ENCODE measurements around the gene PHF21A. TPM values are rescaled to one million over a fixed set of nuclear protein-coding genes. Genes with fewer than 3 reads are reported as not detected.
"Not testable (repeated sequence)": the region's sequence is repeated elsewhere in the genome, so short reads cannot be mapped to it uniquely, and the experiment has no call there.

PHF21A gene
- total RNA-seq, 3 donors from 2014 or later = 13.4 to 20.3 (median 17.6) TPM

GRCh38 chr11:45906965-45907611, 214.2 kb downstream of the PHF21A start, which contains the start of gene FREY1:
Gene FREY1, minus strand, starts transcription at chr11:45907271. Its CDS starts 26 bp downstream, at chr11:45907245.
- no peaks in the 10 kb centered on the region for H3K9me3 Mint-ChIP-seq
- DNase-seq (no peak), ATAC-seq (no peak)
- peaks cover 9% of the 10 kb centered on the region for H3K4me1 Mint-ChIP-seq (ENCODE audit: low read depth)
- H3K27me3 Mint-ChIP-seq (ENCODE audit: low read depth) = no peaks in the 10 kb centered on the region
- H3K36me3 Mint-ChIP-seq (ENCODE audit: insufficient read depth) = peaks cover 9% of the 10 kb centered on the region
- H3K4me3 Mint-ChIP-seq = no peak within 1 kb of the TSS

- Mint-ChIP-seq H3K36me3 (ENCODE audit: insufficient read depth) (peaks cover 6% of the 10 kb centered on the region), H3K4me1 (ENCODE audit: low read depth) (peaks cover 9% of the 10 kb centered on the region), H3K4me3 (no peak overlapping the region), H3K27me3 (ENCODE audit: low read depth) (no peaks in the 10 kb centered on the region), H3K9me3 (no peaks in the 10 kb centered on the region)
- DNase-seq (no peak), ATAC-seq (peak in 1 of 2 donors; percentile 6)
Observed at GRCh38 chr11:45906096-45906682, 215.1 kb downstream of the PHF21A start.

- H3K27me3 Mint-ChIP-seq (ENCODE audit: low read depth); H3K4me1 Mint-ChIP-seq (ENCODE audit: low read depth); H3K9me3 Mint-ChIP-seq; DNase-seq; ATAC-seq; H3K36me3 Mint-ChIP-seq (ENCODE audit: insufficient read depth); H3K4me3 Mint-ChIP-seq: not testable (repeated sequence)
Observed at GRCh38 chr11:45905576-45905975, 215.7 kb downstream of the PHF21A start.

- H3K36me3 Mint-ChIP-seq (ENCODE audit: insufficient read depth) = no peaks in the 10 kb centered on the region
- H3K27me3 Mint-ChIP-seq (ENCODE audit: low read depth) = peaks cover 4% of the 10 kb centered on the region
- peaks cover 9% of the 10 kb centered on the region for H3K4me1 Mint-ChIP-seq (ENCODE audit: low read depth)
Observed at GRCh38 chr11:45905095-45905494, 216.2 kb downstream of the PHF21A start.

GRCh38 chr11:45904309-45904915, 216.8 kb downstream of the PHF21A start:
- DNase-seq (no peak), ATAC-seq (no peak)
- Mint-ChIP-seq H3K27me3 (ENCODE audit: low read depth) (peaks cover 6% of the 10 kb centered on the region), H3K4me3 (no peak overlapping the region), H3K9me3 (no peaks in the 10 kb centered on the region), H3K4me1 (ENCODE audit: low read depth) (peaks cover 9% of the 10 kb centered on the region), H3K36me3 (ENCODE audit: insufficient read depth) (no peaks in the 10 kb centered on the region)

More at GRCh38 chr11:45905095-45905494, 216.2 kb downstream of the PHF21A start:
- no peak for DNase-seq
- no peaks in the 10 kb centered on the region for H3K9me3 Mint-ChIP-seq
- H3K4me3 Mint-ChIP-seq = no peak overlapping the region
- ATAC-seq = no peak

- no peak overlapping the region for H3K4me3 Mint-ChIP-seq
- peaks cover 12% of the 10 kb centered on the region for H3K4me1 Mint-ChIP-seq (ENCODE audit: low read depth)
- H3K9me3 Mint-ChIP-seq = no peaks in the 10 kb centered on the region
- no peaks in the 10 kb centered on the region for H3K36me3 Mint-ChIP-seq (ENCODE audit: insufficient read depth)
- H3K27me3 Mint-ChIP-seq (ENCODE audit: low read depth) = peaks cover 18% of the 10 kb centered on the region
- DNase-seq = no peak
- ATAC-seq = no peak
Observed at GRCh38 chr11:45902452-45903380, 218.5 kb downstream of the PHF21A start.

- Mint-ChIP-seq H3K27me3 (ENCODE audit: low read depth) (peaks cover 23% of the 10 kb centered on the region), H3K9me3 (no peaks in the 10 kb centered on the region), H3K36me3 (ENCODE audit: insufficient read depth) (no peaks in the 10 kb centered on the region), H3K4me3 (no peak overlapping the region), H3K4me1 (ENCODE audit: low read depth) (peaks cover 10% of the 10 kb centered on the region)
- no peak for DNase-seq
- no peak for ATAC-seq
Observed at GRCh38 chr11:45901626-45902025, 219.6 kb downstream of the PHF21A start.

- Mint-ChIP-seq H3K4me1 (ENCODE audit: low read depth) (peaks cover 5% of the 10 kb centered on the region), H3K9me3 (no peaks in the 10 kb centered on the region), H3K4me3 (peak overlapping the region; percentile 64), H3K36me3 (ENCODE audit: insufficient read depth) (no peaks in the 10 kb centered on the region), H3K27me3 (ENCODE audit: low read depth) (peaks cover 26% of the 10 kb centered on the region)
- no peak for ATAC-seq
- DNase-seq = no peak
Observed at GRCh38 chr11:45900916-45901617, 220.2 kb downstream of the PHF21A start.

- not testable (repeated sequence) for H3K4me1 Mint-ChIP-seq (ENCODE audit: low read depth); ATAC-seq; H3K36me3 Mint-ChIP-seq (ENCODE audit: insufficient read depth); H3K9me3 Mint-ChIP-seq; DNase-seq
- Mint-ChIP-seq H3K4me3 (peak overlapping the region; percentile 64), H3K27me3 (ENCODE audit: low read depth) (peaks cover 30% of the 10 kb centered on the region)
Observed at GRCh38 chr11:45900175-45900800, 221.0 kb downstream of the PHF21A start.

- peak overlapping the region; percentile 60 for H3K4me3 Mint-ChIP-seq
- H3K4me1 Mint-ChIP-seq (ENCODE audit: low read depth) = peaks cover 3% of the 10 kb centered on the region
- no peaks in the 10 kb centered on the region for H3K36me3 Mint-ChIP-seq (ENCODE audit: insufficient read depth)
- H3K27me3 Mint-ChIP-seq (ENCODE audit: low read depth) = peaks cover 37% of the 10 kb centered on the region
- H3K9me3 Mint-ChIP-seq = no peaks in the 10 kb centered on the region
- DNase-seq (peak; percentile 52), ATAC-seq (peak; percentile 82 to 87)
Observed at GRCh38 chr11:45899448-45900174, 221.6 kb downstream of the PHF21A start.

- peak overlapping the region; percentile 60 for H3K4me3 Mint-ChIP-seq
- peaks cover 38% of the 10 kb centered on the region for H3K27me3 Mint-ChIP-seq (ENCODE audit: low read depth)
- H3K4me1 Mint-ChIP-seq (ENCODE audit: low read depth) = peaks cover 3% of the 10 kb centered on the region
Observed at GRCh38 chr11:45899086-45899447, 222.2 kb downstream of the PHF21A start.

GRCh38 chr11:45897556-45897955, 223.7 kb downstream of the PHF21A start:
- H3K9me3 Mint-ChIP-seq = no peaks in the 10 kb centered on the region
- ATAC-seq = no peak
- no peaks in the 10 kb centered on the region for H3K36me3 Mint-ChIP-seq (ENCODE audit: insufficient read depth)
- H3K27me3 Mint-ChIP-seq (ENCODE audit: low read depth) = peaks cover 42% of the 10 kb centered on the region
- no peak overlapping the region for H3K4me3 Mint-ChIP-seq
- H3K4me1 Mint-ChIP-seq (ENCODE audit: low read depth) = peaks cover 3% of the 10 kb centered on the region
- DNase-seq = no peak

More at GRCh38 chr11:45899086-45899447, 222.2 kb downstream of the PHF21A start:
- no peaks in the 10 kb centered on the region for H3K36me3 Mint-ChIP-seq (ENCODE audit: insufficient read depth)
- ATAC-seq (no peak), DNase-seq (no peak)
- no peaks in the 10 kb centered on the region for H3K9me3 Mint-ChIP-seq
